Activated naive CD4-positive, alpha-beta T cell treated with anti-CD3 and anti-CD28 coated beads, Interleukin-2, amount 10 ng/mL, durations not matched to agents 7 days and 5 days (primary cell): ENCODE results near the gene CSDE1.
"Not testable (repeated sequence)": the region's sequence is repeated elsewhere in the genome, so short reads cannot be mapped to it uniquely, and the experiment has no call there.

Source experiments
- CTCF ChIA-PET: fragments of 350-600 bp; sonication (Branson Sonifier 250); formaldehyde crosslinking; loops from one replicate; lab custom pipeline; 2021; ENCODE audit warnings: antibody characterized with exemption; lab: Charles Lee
- DNase-seq: peaks from one replicate; pipeline ENCODE4 v3.0.0-alpha.2; 2020
- H3K27ac Mint-ChIP-seq: one replicate; pipeline ENCODE4 v1.8.0; 2021; ENCODE audit warnings: mild to moderate bottlenecking, moderate library complexity, mixed read lengths
- H3K27me3 Mint-ChIP-seq: one replicate; pipeline ENCODE4 v1.8.0; 2021; ENCODE audit warnings: mild to moderate bottlenecking, mixed read lengths
- H3K36me3 Mint-ChIP-seq: one replicate; pipeline ENCODE4 v1.8.0; 2021; ENCODE audit warnings: mixed read lengths
- H3K4me1 Mint-ChIP-seq: one replicate; pipeline ENCODE4 v1.8.0; 2021; ENCODE audit warnings: mixed read lengths
- H3K4me3 Mint-ChIP-seq: one replicate; pipeline ENCODE4 v1.8.0; 2021; ENCODE audit warnings: mild to moderate bottlenecking, moderate library complexity, mixed read lengths
- H3K9me3 Mint-ChIP-seq: one replicate; pipeline ENCODE4 v1.8.0; 2021; ENCODE audit warnings: mixed read lengths

The CSDE1 gene

DNA sequence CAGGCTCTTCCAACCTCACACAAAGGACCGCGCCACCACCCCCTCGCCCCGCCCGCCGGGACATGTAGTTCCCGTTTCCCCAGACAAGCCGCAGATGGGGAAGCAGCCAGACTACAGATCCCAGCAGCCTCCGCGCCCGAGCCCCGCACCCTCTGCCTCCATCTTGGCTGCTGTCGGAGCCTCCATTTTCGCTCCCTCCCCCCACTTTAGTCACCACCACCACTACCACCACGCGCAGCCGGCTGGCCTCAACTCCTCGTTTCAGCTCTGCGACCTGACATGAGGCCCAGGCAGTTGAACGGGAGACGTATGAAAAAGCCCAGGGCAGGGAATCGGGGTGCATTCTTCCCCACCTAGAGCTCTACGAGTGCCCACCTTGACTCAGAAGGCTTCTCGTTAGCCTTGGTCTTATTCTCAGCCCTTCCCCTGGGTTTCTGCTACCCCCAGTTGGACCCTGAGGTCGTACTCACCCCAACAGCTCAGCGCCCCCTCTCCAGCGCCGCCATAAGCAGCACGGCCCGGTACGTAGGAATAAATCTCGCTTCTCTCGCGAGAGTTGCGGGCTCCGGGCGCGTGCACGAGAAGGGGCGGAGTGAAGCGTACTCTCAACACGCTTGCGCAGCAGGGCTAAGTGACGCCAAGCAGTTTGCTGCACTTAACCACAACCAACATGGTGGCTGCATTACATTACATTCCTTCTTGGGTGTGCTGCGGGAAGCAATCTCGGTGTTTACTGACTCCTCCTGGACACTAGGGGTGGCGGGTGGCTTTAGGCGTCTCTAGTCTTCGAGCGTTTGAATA is at the start of gene CSDE1:
Gene CSDE1 (minus strand): TSS at position 530 of the 801 bp plus-strand sequence. CDS start 18,094 bp downstream, outside the sequence.
- Mint-ChIP-seq H3K4me3 (peak within 1 kb of the TSS; percentile 100), H3K27ac (peak within 1 kb of the TSS; percentile 100), H3K4me1 (peaks cover 53% of the 10 kb centered on the region), H3K27me3 (no peaks in the 10 kb centered on the region), H3K9me3 (peaks cover 3% of the 10 kb centered on the region), H3K36me3 (peaks cover 23% of the 10 kb centered on the region)
- CTCF ChIA-PET, result interaction anchor here (0.5 to 1.0 kb wide), 2 partner anchors 20 to 425 kb away, joined by 3 read pairs; no protein-coding TSS in a partner anchor
- DNase-seq, result peak; percentile 97

DNA sequence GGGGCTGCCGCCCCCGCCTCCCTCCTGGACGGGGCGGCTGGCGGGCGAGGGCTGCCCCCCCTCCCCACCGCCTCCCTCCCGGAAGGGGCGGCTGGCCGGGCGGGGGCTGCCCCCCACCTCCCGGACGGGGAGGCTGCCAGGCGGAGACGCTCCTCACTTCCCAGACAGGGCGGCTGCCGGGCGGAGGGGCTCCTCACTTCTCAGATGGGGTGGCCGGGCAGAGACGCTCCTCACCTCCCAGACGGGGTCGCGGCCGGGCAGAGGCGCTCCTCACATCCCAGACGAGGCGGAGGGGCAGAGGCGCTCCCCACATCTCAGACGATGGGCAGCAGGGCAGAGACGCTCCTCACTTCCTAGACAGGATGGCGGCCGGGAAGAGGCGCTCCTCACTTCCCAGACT is 46.7 kb upstream of the CSDE1 start:
- H3K27me3 Mint-ChIP-seq, H3K9me3 Mint-ChIP-seq, H3K27ac Mint-ChIP-seq, H3K4me3 Mint-ChIP-seq, CTCF ChIA-PET, DNase-seq, H3K4me1 Mint-ChIP-seq, H3K36me3 Mint-ChIP-seq: not testable (repeated sequence)

DNA sequence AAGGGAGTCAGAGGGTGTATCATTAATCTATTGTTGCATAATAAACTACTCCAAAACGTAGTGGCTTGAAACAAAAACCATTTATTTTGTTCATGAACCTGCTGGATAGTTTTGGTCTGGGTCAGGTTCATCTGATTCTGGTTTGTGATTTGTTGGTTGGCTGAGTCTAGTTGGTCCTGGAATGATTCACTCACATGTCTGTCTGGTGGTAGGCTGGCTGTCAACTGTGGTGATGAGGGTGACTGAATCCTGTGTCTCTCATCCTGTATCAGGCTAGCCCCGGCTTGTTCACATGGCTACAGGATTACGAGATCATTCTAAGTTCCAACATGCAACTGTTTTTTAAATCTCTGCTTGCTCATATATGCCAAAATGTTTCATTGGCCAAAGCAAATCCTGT is 45.2 kb upstream of the CSDE1 start:
- Mint-ChIP-seq H3K27ac (no peak overlapping the region), H3K4me3 (no peak overlapping the region), H3K9me3 (no peaks in the 10 kb centered on the region), H3K4me1 (no peaks in the 10 kb centered on the region), H3K36me3 (no peaks in the 10 kb centered on the region), H3K27me3 (peaks cover 12% of the 10 kb centered on the region)
- CTCF ChIA-PET, result no interaction called here
- DNase-seq, result no peak

DNA sequence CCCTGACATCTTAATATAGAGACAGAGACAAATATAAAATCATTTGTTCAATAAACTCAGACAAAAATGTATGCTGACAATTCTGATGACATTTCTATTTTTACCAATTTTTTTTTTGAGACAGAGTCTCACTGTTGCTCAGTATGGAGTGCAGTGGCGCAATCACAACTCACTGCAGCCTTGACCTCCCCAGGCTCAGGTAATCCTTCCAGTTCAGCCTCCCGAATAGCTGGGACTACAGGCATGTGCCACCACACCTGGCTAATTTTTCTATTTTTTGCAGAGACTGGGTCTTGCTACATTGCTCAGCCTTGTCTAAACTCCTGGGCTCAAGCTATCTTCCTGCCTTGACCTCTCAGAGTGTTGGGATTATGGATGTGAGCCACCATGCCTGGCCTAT is 36.3 kb upstream of the CSDE1 start:
- CTCF ChIA-PET, result no interaction called here
- no peak for DNase-seq
- H3K36me3 Mint-ChIP-seq, result no peaks in the 10 kb centered on the region
- no peaks in the 10 kb centered on the region for H3K9me3 Mint-ChIP-seq
- H3K27me3 Mint-ChIP-seq, result peaks cover 19% of the 10 kb centered on the region
- no peak overlapping the region for H3K4me3 Mint-ChIP-seq
- H3K27ac Mint-ChIP-seq, result no peak overlapping the region
- H3K4me1 Mint-ChIP-seq, result no peaks in the 10 kb centered on the region

DNA sequence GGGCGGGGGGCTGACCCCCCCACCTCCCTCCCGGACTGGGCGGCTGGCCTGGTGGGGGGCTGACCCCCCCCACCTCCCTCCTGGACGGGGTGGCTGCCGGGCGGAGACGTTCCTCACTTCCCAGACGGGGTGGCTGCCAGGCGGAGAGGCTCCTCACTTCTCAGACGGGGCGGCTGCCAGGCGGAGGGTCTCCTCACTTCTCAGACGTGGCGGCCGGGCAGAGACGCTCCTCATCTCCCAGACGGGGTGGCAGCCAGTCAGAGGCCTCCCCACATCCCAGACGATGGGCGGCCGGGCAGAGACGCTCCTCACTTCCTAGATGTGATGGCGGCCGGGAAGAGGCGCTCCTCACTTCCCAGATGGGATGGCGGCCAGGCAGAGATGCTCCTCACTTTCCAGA is 32.8 kb upstream of the CSDE1 start:
- H3K4me3 Mint-ChIP-seq, CTCF ChIA-PET, H3K27ac Mint-ChIP-seq, DNase-seq, H3K36me3 Mint-ChIP-seq, H3K4me1 Mint-ChIP-seq: not testable (repeated sequence)
- Mint-ChIP-seq H3K9me3 (peaks cover 10% of the 10 kb centered on the region), H3K27me3 (peaks cover 24% of the 10 kb centered on the region)

DNA sequence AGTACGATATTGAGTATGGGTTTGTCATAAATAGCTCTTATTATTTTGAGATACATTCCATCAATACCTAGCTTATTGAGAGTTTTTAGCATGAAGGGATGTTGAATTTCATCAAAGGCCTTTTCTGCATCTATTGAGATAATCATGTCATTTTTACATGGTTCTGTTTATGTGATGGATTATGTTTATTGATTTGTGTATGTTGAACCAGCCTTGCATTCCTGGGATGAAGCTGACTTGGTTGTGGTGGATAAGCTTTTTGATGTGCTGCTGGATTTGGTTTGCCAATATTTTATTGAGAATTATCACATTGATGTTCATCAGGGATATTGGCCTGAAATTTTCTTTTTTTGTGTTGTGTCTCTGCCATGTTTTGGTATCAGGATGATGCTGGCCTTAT is 28.7 kb upstream of the CSDE1 start:
- peaks cover 10% of the 10 kb centered on the region for H3K9me3 Mint-ChIP-seq
- DNase-seq, H3K4me1 Mint-ChIP-seq, H3K27ac Mint-ChIP-seq, H3K36me3 Mint-ChIP-seq, H3K4me3 Mint-ChIP-seq, CTCF ChIA-PET: not testable (repeated sequence)
- peaks cover 28% of the 10 kb centered on the region for H3K27me3 Mint-ChIP-seq

DNA sequence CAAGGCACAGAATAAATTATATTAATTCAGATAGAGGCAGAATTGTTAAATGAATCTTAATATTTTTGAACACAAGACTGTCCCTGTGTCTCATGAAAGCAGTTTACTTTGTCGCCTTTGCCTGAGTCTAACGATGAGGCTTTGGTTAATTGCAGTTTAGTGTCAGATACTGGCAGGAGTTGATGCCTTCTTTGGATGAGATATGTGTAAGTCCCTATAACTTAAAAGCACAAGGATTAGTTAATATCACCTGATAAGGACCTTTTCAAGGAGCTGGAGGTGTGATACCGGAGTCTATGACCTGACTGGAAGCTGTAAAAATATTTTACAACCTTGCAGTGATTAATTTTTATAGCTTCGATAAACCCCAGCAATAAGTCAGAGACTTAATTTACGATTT is 24.7 kb upstream of the CSDE1 start:
- peaks cover 27% of the 10 kb centered on the region for H3K4me1 Mint-ChIP-seq
- H3K9me3 Mint-ChIP-seq, result peaks cover 13% of the 10 kb centered on the region
- peaks cover 24% of the 10 kb centered on the region for H3K36me3 Mint-ChIP-seq
- H3K4me3 Mint-ChIP-seq, result no peak overlapping the region
- CTCF ChIA-PET, result no interaction called here
- peaks cover 20% of the 10 kb centered on the region for H3K27me3 Mint-ChIP-seq
- DNase-seq, result no peak
- no peak overlapping the region for H3K27ac Mint-ChIP-seq

DNA sequence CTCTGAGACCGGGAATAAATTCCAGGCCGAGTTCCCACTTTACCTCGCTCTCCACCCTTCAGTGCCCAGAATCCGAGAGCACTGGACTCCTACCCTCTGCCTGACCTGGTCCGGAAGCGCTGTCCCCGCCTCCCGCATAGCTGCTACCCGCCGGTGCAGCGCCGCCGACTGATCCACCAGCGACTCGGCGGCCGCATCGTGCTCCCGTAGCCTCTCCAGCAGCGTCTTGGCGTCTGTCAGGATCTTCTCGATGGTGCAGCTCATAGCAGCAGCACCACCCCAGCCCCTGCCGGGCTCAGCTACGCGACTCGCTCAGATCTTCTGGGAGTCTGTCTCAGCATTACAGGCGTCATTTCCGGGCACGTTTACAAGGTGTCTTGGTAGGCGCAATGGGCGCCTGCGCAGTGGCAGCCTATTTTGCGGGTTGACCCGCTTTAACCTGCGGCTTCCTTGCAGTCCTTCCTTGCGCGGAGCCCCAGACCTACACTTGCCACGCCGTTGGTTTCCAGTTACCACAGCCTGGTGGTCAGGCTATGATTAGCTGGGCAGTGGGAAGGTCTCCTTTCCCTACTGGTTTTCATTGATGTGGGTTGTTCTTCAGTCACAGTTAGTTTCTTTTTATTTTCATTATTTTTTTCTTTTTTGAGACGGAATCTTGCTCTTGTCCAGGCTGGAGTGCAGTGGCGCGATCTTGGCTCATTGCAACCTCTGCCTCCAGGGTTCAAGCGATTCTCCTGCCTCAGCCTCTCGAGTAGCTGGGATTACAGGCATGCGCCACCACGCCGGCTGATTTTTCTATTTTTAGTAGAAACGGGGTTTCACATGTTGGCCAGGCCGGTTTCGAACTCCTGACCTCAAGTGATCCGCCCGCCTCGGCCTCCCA is 22.8 kb upstream of the CSDE1 start, which contains the start of gene SIKE1:
Gene SIKE1 (minus strand): TSS at position 342 of the 883 bp plus-strand sequence. CDS start 78 bp downstream, at position 264.
- Mint-ChIP-seq H3K4me1 (peaks cover 27% of the 10 kb centered on the region), H3K9me3 (peaks cover 3% of the 10 kb centered on the region), H3K4me3 (peak within 1 kb of the TSS; percentile 100), H3K36me3 (peaks cover 37% of the 10 kb centered on the region), H3K27ac (peak within 1 kb of the TSS; percentile 97), H3K27me3 (peaks cover 15% of the 10 kb centered on the region)
- DNase-seq, result peak; percentile 97
- CTCF ChIA-PET, result interaction anchor here (1.4 kb wide), 1 partner anchor 64 kb away, joined by 6 read pairs; the partner anchor contains the start of gene NRAS

DNA sequence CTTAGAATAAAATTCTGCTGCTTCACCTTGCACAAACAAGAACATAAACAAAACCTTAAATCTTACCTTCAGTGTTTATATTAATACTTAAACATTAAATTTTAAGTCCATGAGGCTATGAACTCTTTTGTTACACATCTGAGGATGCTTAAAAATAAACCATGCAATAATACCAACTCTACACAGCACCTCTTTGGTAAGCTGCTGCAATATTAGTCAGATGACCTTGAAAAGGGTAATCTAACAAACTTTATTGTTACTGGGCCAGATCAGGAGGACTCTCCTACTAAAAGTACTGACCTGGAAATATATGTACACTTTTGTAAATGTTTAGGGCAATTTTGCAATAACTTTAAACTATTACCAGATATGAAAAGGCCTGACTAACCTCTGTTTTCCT is 21.9 kb upstream of the CSDE1 start:
- CTCF ChIA-PET, result no interaction called here
- peak overlapping the region; percentile 97 for H3K27ac Mint-ChIP-seq
- H3K4me3 Mint-ChIP-seq, result peak overlapping the region; percentile 100
- DNase-seq, result no peak
- peaks cover 27% of the 10 kb centered on the region for H3K4me1 Mint-ChIP-seq
- H3K9me3 Mint-ChIP-seq, result peaks cover 3% of the 10 kb centered on the region
- H3K27me3 Mint-ChIP-seq, result peaks cover 7% of the 10 kb centered on the region
- peaks cover 42% of the 10 kb centered on the region for H3K36me3 Mint-ChIP-seq

DNA sequence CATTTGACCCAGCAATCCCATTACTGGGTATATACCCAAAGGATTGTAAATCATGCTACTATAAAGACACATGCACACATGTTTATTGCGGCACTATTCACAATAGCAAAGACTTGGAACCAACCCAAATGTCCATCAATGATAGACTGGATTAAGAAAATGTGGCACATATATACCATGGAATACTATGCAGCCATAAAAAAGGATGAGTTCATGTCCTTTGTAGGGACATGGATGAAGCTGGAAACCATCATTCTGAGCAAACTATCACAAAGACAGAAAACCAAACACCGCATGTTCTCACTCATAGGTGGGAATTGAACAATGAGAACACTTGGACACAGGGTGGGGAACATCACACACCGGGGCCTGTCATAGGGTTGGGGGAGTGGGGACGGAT is 18.9 kb upstream of the CSDE1 start:
- H3K27me3 Mint-ChIP-seq, CTCF ChIA-PET, DNase-seq, H3K27ac Mint-ChIP-seq, H3K9me3 Mint-ChIP-seq, H3K4me3 Mint-ChIP-seq: not testable (repeated sequence)
- Mint-ChIP-seq H3K36me3 (peaks cover 57% of the 10 kb centered on the region), H3K4me1 (peaks cover 27% of the 10 kb centered on the region)

DNA sequence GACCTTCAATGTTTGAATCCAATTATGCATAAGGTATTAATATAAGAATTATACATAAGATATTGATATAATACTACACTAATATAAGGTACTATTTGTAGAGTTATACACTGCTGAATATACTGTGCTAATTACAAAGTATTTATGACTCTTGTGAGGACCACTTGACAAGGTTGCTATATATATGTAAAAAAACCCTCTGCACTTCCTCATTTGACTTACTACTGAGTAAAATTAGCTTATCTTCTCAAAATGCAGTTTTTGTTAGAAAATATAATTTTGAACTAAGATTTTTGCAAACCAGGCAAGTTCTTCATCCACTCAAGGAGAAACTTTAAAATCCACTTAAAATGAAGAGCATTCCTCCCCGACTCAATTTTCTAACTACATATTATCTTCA is 14.2 kb upstream of the CSDE1 start:
- H3K4me1 Mint-ChIP-seq, result no peaks in the 10 kb centered on the region
- no peaks in the 10 kb centered on the region for H3K9me3 Mint-ChIP-seq
- H3K36me3 Mint-ChIP-seq, result peaks cover 37% of the 10 kb centered on the region
- no peak for DNase-seq
- H3K27me3 Mint-ChIP-seq, result no peaks in the 10 kb centered on the region
- H3K4me3 Mint-ChIP-seq, result no peak overlapping the region
- no peak overlapping the region for H3K27ac Mint-ChIP-seq
- CTCF ChIA-PET, result no interaction called here

DNA sequence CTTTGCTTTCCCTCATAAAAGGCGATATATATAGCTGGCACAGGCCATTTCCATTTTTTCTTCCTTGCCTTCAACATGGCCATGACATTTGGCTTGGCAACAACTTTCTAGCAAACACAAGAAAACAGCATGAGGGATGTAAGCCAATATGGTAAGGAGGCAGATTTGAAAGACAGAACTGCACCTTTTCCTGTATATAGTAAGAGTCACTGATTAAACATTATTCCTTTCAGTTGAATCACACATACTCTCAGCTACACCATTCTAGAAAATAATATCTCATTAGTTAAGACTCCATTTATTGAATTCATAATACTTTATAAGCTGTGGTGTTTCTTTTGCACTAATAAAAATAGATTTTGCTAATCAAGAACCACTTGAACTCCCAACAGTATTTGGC is 13.2 kb upstream of the CSDE1 start:
- Mint-ChIP-seq H3K9me3 (no peaks in the 10 kb centered on the region), H3K27me3 (no peaks in the 10 kb centered on the region), H3K4me3 (no peak overlapping the region), H3K4me1 (no peaks in the 10 kb centered on the region), H3K36me3 (peaks cover 29% of the 10 kb centered on the region), H3K27ac (no peak overlapping the region)
- CTCF ChIA-PET, result interaction anchor here (1.2 kb wide), 1 partner anchor 12 kb away, joined by 3 read pairs; no protein-coding TSS in a partner anchor
- DNase-seq, result no peak

DNA sequence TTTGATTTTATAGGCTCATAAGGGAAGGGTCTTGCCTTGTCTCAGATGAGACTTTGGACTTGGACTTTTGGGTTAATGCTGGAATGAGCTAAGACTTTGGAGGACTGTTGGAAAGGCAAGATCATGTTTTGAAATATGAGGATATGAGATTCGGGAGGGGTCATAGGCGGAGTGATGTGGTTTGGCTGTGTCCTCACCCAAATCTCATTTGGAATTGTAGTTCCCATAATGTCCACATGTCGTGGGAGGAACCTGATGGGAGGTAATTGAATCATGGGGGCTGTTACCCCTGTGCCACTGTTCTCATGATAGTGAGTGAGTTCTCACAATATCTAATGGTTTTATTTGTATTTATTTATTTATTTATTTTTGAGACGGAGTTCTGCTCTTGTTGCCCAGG is 6.9 kb upstream of the CSDE1 start:
- Mint-ChIP-seq H3K36me3 (peaks cover 5% of the 10 kb centered on the region), H3K27ac (no peak overlapping the region), H3K4me3 (no peak overlapping the region), H3K4me1 (no peaks in the 10 kb centered on the region), H3K9me3 (peaks cover 5% of the 10 kb centered on the region), H3K27me3 (no peaks in the 10 kb centered on the region)
- CTCF ChIA-PET, result no interaction called here
- no peak for DNase-seq

DNA sequence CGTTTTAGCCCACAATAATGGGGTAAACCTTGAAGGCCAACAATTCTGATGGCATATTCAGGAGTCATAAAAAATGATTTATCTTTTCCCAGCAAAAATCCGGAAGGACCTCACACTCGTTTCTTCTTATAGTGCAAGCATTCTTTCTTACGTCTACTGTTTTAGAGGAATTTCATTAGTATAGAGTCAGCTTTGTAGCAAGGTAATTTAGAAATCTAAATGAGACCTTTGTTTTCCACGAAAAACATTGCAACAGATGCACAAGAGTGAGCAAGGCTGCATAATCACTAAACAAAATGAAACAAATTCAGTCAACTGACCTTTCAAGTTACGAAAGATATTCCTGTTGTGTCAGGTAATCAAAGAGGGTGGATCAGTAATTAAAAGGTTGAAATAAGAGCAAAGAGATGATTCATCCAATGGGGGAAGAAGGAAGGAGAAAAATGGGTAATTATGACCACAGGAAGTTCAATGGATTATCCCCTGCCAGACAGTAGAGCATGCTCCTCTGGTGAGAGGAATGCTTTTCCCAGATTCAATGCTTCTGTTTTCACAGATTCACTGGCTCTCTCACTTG is 560 bp upstream of the CSDE1 start:
- Mint-ChIP-seq H3K4me3 (peak overlapping the region; percentile 100), H3K36me3 (peaks cover 23% of the 10 kb centered on the region), H3K27me3 (no peaks in the 10 kb centered on the region), H3K4me1 (peaks cover 47% of the 10 kb centered on the region), H3K9me3 (peaks cover 6% of the 10 kb centered on the region), H3K27ac (peak overlapping the region; percentile 100)
- CTCF ChIA-PET, result interaction anchor here (0.9 to 1.3 kb wide), 2 partner anchors 13 to 17 kb away, joined by 3 read pairs; no protein-coding TSS in a partner anchor
- DNase-seq, result no peak
